ENCODE results near the gene NECTIN4. TPM values are rescaled to one million over a fixed set of nuclear protein-coding genes. Genes with fewer than 3 reads are reported as not detected.

The NECTIN4 gene
- total and polyA plus RNA-seq, 2 of the 13 experiments (the other 11 are each of a cell fraction or from before 2014, with no cell fraction given): 5.9 to 12.4 TPM

GRCh38 chr1:161117759-161118581 is 28.6 kb upstream of the NECTIN4 start, which contains the start of the genes NIT1 and PFDN2 (continued):
- TF ChIP-seq, protein P1, sequence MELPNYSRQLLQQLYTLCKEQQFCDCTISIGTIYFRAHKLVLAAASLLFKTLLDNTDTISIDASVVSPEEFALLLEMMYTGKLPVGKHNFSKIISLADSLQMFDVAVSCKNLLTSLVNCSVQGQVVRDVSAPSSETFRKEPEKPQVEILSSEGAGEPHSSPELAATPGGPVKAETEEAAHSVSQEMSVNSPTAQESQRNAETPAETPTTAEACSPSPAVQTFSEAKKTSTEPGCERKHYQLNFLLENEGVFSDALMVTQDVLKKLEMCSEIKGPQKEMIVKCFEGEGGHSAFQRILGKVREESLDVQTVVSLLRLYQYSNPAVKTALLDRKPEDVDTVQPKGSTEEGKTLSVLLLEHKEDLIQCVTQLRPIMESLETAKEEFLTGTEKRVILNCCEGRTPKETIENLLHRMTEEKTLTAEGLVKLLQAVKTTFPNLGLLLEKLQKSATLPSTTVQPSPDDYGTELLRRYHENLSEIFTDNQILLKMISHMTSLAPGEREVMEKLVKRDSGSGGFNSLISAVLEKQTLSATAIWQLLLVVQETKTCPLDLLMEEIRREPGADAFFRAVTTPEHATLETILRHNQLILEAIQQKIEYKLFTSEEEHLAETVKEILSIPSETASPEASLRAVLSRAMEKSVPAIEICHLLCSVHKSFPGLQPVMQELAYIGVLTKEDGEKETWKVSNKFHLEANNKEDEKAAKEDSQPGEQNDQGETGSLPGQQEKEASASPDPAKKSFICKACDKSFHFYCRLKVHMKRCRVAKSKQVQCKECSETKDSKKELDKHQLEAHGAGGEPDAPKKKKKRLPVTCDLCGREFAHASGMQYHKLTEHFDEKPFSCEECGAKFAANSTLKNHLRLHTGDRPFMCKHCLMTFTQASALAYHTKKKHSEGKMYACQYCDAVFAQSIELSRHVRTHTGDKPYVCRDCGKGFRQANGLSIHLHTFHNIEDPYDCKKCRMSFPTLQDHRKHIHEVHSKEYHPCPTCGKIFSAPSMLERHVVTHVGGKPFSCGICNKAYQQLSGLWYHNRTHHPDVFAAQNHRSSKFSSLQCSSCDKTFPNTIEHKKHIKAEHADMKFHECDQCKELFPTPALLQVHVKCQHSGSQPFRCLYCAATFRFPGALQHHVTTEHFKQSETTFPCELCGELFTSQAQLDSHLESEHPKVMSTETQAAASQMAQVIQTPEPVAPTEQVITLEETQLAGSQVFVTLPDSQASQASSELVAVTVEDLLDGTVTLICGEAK (IDR thresholded peaks at IDR 0.05): no peak
- TF ChIP-seq, protein P1 (CRISPR knock-in tag; IDR thresholded peaks at IDR 0.05): peak; percentile 30; the same call in 1 of the 2 replicates
- TF ChIP-seq ARHGAP35 (CRISPR knock-in tag; IDR thresholded peaks at IDR 0.05; ENCODE audit: borderline replicate concordance) (peak; percentile 84; the same call in 1 of the 2 replicates), ZNF292 (CRISPR knock-in tag; IDR thresholded peaks at IDR 0.05; ENCODE audit: borderline replicate concordance, low read depth) (0 out of 2 replicates have a peak, but pooled peaks have one; percentile 37), ZNF280D (CRISPR knock-in tag; IDR thresholded peaks at IDR 0.05) (no peak; the same call in 1 of the 2 replicates), ZNF670 (CRISPR knock-in tag; IDR thresholded peaks at IDR 0.05; ENCODE audit: borderline replicate concordance) (no peak), KLF15 (CRISPR knock-in tag; IDR thresholded peaks at IDR 0.05; ENCODE audit: borderline replicate concordance) (0 out of 2 replicates have a peak, but pooled peaks have one; percentile 86), ZFY (CRISPR knock-in tag; IDR thresholded peaks at IDR 0.05) (peak; percentile 77), NAIF1 (CRISPR knock-in tag; IDR thresholded peaks at IDR 0.05; ENCODE audit: borderline replicate concordance) (peak; percentile 63; the same call in 1 of the 2 replicates), DRAP1 (CRISPR knock-in tag; IDR thresholded peaks at IDR 0.05) (peak; percentile 78), REL (CRISPR knock-in tag; conservative IDR thresholded peaks at IDR 0.05) (no peak; the same call in 1 of the 2 replicates), AGO2 (optimal IDR thresholded peaks at IDR 0.05; ENCODE audit: low read depth, low read length) (peak; percentile 69), DMAP1 (CRISPR knock-in tag; IDR thresholded peaks at IDR 0.05) (peak; percentile 88), KDM1A (CRISPR knock-in tag; IDR thresholded peaks at IDR 0.05) (no peak), ZNF543 (CRISPR knock-in tag; IDR thresholded peaks at IDR 0.05) (0 out of 2 replicates have a peak, but pooled peaks have one; percentile 35), HMG20B (CRISPR knock-in tag; conservative IDR thresholded peaks at IDR 0.05) (no peak)

Measured in HepG2 (cell line).